IPS DF 6.9 (cell line): ENCODE measurements around the gene GCNT1.
"Not testable (repeated sequence)": the region's sequence is repeated elsewhere in the genome, so short reads cannot be mapped to it uniquely, and the experiment has no call there.

Experiments
- DNase-seq: peaks from one replicate; pipeline ENCODE4 v3.0.0-alpha.2; 2013; ENCODE audit warnings: low read depth, low spot score
- H3K27ac ChIP-seq: one replicate; pipeline ENCODE4 v1.5.1; 2013; ENCODE audit warnings: low read length, control low read depth
- H3K27me3 ChIP-seq: 2 replicates; pipeline ENCODE4 v1.6.1; 2013; ENCODE audit warnings: mild to moderate bottlenecking, low read length; ENCODE audit not compliant: control insufficient read depth, insufficient read depth
- H3K36me3 ChIP-seq: 2 replicates; pipeline ENCODE4 v1.6.1; 2013; ENCODE audit warnings: low read length; ENCODE audit not compliant: control insufficient read depth, insufficient read depth
- H3K4me1 ChIP-seq: 2 replicates; pipeline ENCODE4 v1.6.1; 2013; ENCODE audit warnings: low read length; ENCODE audit not compliant: control insufficient read depth, insufficient read depth
- H3K4me3 ChIP-seq: 2 replicates; pipeline ENCODE4 v1.5.1; 2013; ENCODE audit warnings: mild to moderate bottlenecking, low read length
- H3K9me3 ChIP-seq: 2 replicates; pipeline ENCODE4 v1.6.1; 2013; ENCODE audit warnings: low read length, inconsistent platforms; ENCODE audit not compliant: control insufficient read depth, insufficient read depth
- WGBS: extraction: QIAGEN DNeasy Blood & Tissue Kit; methylation state at CpG from one replicate; pipeline ENCODE4 v1.1.7; 2013; ENCODE audit warnings: mixed read lengths, missing lambda C conversion rate; ENCODE audit not compliant: insufficient read length, insufficient coverage; 5-methylcytosine and 5-hydroxymethylcytosine counted together

The GCNT1 gene

GRCh38 chr9:76425677-76426453 lies 33.1 kb upstream of the GCNT1 start:
- DNase-seq, result no peak
- no CpG with 5 or more reads among the region's 8 CpGs for WGBS
- H3K9me3 ChIP-seq, result no peaks in the 10 kb centered on the region
- no peaks in the 10 kb centered on the region for H3K36me3 ChIP-seq
- H3K4me3 ChIP-seq, result no peak overlapping the region
- no peaks in the 10 kb centered on the region for H3K27me3 ChIP-seq
- no peak overlapping the region for H3K27ac ChIP-seq
- no peaks in the 10 kb centered on the region for H3K4me1 ChIP-seq

GRCh38 chr9:76426807-76427419 lies 32.1 kb upstream of the GCNT1 start:
- H3K4me3 ChIP-seq, result no peak overlapping the region
- H3K4me1 ChIP-seq, result no peaks in the 10 kb centered on the region
- no peak for DNase-seq
- no peaks in the 10 kb centered on the region for H3K36me3 ChIP-seq
- no CpG with 5 or more reads among the region's 7 CpGs for WGBS
- no peaks in the 10 kb centered on the region for H3K27me3 ChIP-seq
- no peak overlapping the region for H3K27ac ChIP-seq
- H3K9me3 ChIP-seq, result no peaks in the 10 kb centered on the region

GRCh38 chr9:76431601-76432000 lies 27.4 kb upstream of the GCNT1 start:
- Histone ChIP-seq H3K27ac (no peak overlapping the region), H3K4me3 (no peak overlapping the region), H3K4me1 (no peaks in the 10 kb centered on the region), H3K9me3 (no peaks in the 10 kb centered on the region), H3K36me3 (no peaks in the 10 kb centered on the region), H3K27me3 (no peaks in the 10 kb centered on the region)
- no peak for DNase-seq
- WGBS, result no CpG with 5 or more reads among the region's 8 CpGs

DNA sequence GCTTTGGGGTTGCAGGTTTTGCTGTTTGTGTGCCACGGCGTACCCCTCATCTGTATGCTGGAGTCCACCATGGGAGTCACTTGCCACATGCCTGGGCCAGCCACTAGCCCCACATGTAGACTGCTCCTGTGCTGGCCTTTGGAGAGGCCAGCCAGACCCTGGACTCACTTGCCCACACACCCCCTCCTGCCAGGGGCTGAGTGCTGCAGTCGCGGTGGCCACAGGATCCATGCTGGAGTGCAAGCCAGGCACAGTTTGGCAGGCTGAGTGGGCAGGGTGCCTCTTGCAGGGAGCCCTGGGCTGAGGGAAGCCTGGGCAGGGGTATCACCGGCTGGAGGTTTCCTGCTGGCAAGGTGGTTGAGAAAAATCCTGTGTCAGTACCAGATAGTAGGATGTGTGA lies 25.6 kb upstream of the GCNT1 start:
- H3K36me3 ChIP-seq, result no peaks in the 10 kb centered on the region
- H3K9me3 ChIP-seq, result no peaks in the 10 kb centered on the region
- DNase-seq, result no peak
- no peaks in the 10 kb centered on the region for H3K4me1 ChIP-seq
- no peak overlapping the region for H3K4me3 ChIP-seq
- H3K27me3 ChIP-seq, result no peaks in the 10 kb centered on the region
- H3K27ac ChIP-seq, result no peak overlapping the region
- WGBS, result no CpG with 5 or more reads among the region's 5 CpGs

- Histone ChIP-seq H3K4me1 (no peaks in the 10 kb centered on the region), H3K27me3 (no peaks in the 10 kb centered on the region), H3K4me3 (no peak overlapping the region), H3K27ac (no peak overlapping the region), H3K9me3 (no peaks in the 10 kb centered on the region), H3K36me3 (no peaks in the 10 kb centered on the region)
- DNase-seq, result no peak
- WGBS, result no CpG with 5 or more reads among the region's 3 CpGs
Measured at GRCh38 chr9:76433836-76434235, 25.1 kb upstream of the GCNT1 start.

GRCh38 chr9:76434897-76435296 lies 24.1 kb upstream of the GCNT1 start:
- H3K27me3 ChIP-seq, H3K36me3 ChIP-seq, H3K27ac ChIP-seq, H3K4me3 ChIP-seq, H3K9me3 ChIP-seq, H3K4me1 ChIP-seq, DNase-seq: not testable (repeated sequence)
- no CpG with 5 or more reads among the region's 6 CpGs for WGBS

- H3K27me3 ChIP-seq, H3K36me3 ChIP-seq, H3K4me3 ChIP-seq, DNase-seq, H3K27ac ChIP-seq, H3K4me1 ChIP-seq, H3K9me3 ChIP-seq: not testable (repeated sequence)
- no CpG with 5 or more reads among the region's 9 CpGs for WGBS
Measured at GRCh38 chr9:76437017-76437699, 21.8 kb upstream of the GCNT1 start.

DNA sequence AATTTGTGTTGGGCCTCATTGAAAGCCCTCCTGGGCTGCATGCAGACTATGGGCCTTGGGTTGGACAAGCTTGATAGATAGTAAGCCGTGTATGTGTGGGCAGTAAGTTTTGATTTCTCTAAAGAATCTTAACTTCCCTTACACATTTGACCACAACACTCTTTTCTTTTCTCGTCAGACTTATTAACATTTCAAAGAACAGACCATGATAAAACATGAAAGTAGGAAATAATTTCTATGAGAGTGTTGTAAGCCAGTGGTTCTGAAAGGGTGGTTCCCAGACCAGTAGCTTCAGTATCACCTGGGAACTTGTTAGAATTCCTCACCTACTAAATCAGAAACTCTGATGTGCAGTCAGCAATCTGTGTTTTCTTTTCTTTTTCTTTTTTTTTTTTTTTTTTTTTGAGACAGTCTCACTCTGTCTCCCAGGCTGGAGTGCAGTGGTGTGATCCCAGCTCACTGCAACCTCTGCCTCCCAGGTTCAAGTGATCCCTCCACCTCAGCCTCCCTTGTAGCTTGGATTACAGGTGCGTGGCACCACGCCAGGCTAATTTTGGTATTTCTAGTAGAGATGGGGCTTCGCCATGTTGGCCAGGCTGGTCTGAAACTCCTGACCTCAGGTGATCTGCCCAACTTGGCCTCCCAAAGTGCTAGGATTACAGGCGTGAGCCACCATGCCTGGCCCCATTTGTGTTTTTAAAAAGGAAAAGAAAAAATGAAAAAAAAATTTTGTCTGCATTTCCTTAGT lies 20.0 kb upstream of the GCNT1 start:
- Histone ChIP-seq H3K9me3 (no peaks in the 10 kb centered on the region), H3K4me1 (no peaks in the 10 kb centered on the region), H3K4me3 (no peak overlapping the region), H3K27ac (no peak overlapping the region), H3K36me3 (no peaks in the 10 kb centered on the region), H3K27me3 (no peaks in the 10 kb centered on the region)
- no CpG with 5 or more reads among the region's 6 CpGs for WGBS
- DNase-seq, result no peak

DNA sequence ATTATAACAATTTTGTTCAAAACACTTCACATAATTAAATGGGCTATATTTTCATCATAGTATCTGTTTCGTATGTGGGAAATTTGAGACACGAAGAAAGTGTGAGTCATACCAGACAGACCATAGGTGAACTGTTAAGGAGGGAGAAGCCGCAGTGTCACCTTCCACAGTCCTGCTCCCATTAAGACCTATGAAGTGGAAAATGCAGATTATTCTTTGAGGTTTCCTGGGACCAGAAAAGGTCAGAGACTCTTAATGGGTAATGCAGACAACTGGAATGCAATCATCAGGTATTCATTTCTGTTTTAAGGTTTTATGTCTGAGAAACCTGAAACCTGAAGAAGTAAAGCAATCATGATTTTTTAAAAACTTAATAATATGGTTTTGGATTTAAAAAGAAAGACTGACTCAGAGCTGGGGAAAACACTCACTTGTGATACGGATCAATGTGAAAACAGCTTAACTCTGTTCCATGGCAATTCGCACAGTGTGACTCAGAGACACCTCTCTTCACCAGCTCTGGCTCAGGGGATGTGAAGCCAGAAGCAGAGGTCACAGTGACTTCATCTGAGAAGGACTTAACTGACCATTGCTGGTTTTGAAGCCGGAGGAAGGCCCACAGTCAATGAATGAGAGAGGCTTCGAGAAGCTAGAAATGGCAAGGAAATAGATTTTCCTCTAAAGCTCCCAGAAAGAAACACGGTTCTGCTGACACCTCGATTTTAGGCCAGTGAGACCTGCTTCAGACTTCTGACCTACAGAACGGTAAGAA lies 17.2 kb upstream of the GCNT1 start:
- no CpG with 5 or more reads among the region's 10 CpGs for WGBS
- Histone ChIP-seq H3K27ac (no peak overlapping the region), H3K4me1 (no peaks in the 10 kb centered on the region), H3K9me3 (no peaks in the 10 kb centered on the region), H3K4me3 (no peak overlapping the region), H3K36me3 (no peaks in the 10 kb centered on the region), H3K27me3 (no peaks in the 10 kb centered on the region)
- DNase-seq, result no peak

GRCh38 chr9:76443887-76444286 lies 15.1 kb upstream of the GCNT1 start:
- Histone ChIP-seq H3K27ac (no peak overlapping the region), H3K4me1 (no peaks in the 10 kb centered on the region), H3K27me3 (no peaks in the 10 kb centered on the region), H3K4me3 (no peak overlapping the region), H3K36me3 (no peaks in the 10 kb centered on the region), H3K9me3 (no peaks in the 10 kb centered on the region)
- DNase-seq, result no peak
- WGBS, result no CpG with 5 or more reads among the region's 3 CpGs
